Measurements from ENCODE around the gene SHKBP1. TPM values are rescaled to one million over a fixed set of nuclear protein-coding genes. Genes with fewer than 3 reads are reported as not detected.

SHKBP1 gene
- total and polyA plus RNA-seq, 9 of the 15 experiments (the other 6 are each of a cell fraction or from before 2014, with no cell fraction given), result 1.2 to 58.1 (median 22.3) TPM

DNA sequence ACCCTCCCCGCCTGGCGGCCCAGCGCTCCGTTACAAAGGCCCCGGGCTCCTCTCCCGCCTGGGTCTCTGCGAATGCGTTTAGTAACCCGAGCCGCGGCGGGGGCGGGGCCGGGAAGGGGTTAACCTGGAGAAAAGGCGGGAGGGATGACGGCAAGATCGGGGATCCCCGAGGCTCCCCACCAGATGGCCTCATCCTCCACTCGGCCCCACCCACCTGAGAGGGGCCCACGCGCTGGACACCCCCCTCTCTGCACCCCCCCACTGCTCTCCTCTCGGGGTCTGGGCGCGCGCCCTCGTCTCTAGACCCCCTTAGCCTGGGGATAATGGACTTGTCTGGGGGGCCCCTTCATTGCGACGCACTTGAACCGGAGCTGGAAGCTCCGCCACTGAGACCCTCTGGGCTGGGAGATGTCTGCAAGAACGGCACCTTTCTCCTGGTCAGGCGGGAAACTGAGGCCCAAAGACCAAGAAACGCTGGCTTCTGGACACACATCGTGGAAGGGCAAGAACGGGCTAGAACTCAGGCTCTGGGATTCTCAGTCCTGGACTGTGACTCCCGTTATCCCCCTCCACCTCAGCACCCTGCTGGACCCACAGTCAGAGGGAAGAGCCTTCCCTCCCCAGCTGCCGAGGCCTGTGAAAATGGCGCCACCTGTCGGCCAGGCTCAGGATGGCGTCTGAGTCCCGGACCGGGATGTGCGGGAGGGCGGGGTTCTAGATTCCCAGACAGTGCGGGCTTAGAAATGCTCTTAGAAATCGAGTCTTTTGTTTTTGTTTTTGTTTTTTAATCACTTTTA lies 21.6 kb downstream of the SHKBP1 start (continued):
- TF ChIP-seq, protein P1, sequence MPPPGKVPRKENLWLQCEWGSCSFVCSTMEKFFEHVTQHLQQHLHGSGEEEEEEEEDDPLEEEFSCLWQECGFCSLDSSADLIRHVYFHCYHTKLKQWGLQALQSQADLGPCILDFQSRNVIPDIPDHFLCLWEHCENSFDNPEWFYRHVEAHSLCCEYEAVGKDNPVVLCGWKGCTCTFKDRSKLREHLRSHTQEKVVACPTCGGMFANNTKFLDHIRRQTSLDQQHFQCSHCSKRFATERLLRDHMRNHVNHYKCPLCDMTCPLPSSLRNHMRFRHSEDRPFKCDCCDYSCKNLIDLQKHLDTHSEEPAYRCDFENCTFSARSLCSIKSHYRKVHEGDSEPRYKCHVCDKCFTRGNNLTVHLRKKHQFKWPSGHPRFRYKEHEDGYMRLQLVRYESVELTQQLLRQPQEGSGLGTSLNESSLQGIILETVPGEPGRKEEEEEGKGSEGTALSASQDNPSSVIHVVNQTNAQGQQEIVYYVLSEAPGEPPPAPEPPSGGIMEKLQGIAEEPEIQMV (tag; conservative IDR thresholded peaks at IDR 0.05; ENCODE audit: low read depth), result no peak
- TF ChIP-seq ASH1L (IDR thresholded peaks at IDR 0.05; ENCODE audit: borderline replicate concordance, low read depth, partially characterized antibody) (peak; percentile 78), ZNF224 (CRISPR knock-in tag; IDR thresholded peaks at IDR 0.05) (no peak), ZC3H8 (IDR thresholded peaks at IDR 0.05) (no peak), NFIX (CRISPR knock-in tag; IDR thresholded peaks at IDR 0.05; ENCODE audit: low read depth) (no peak), PHF21A (IDR thresholded peaks at IDR 0.05; ENCODE audit: borderline replicate concordance, low read depth) (peak; percentile 73; the same call in 1 of the 2 replicates), ZNF561 (CRISPR knock-in tag; conservative IDR thresholded peaks at IDR 0.05) (no peak), MCM5 (IDR thresholded peaks at IDR 0.05; ENCODE audit: low read depth) (no peak), MAFK (IDR thresholded peaks at IDR 0.05; ENCODE audit: low read length) (no peak), NR4A1 (CRISPR knock-in tag; IDR thresholded peaks at IDR 0.05) (no peak; the same call in 1 of the 2 replicates), NR4A1 (tag; IDR thresholded peaks at IDR 0.05) (no peak), EWSR1 (IDR thresholded peaks at IDR 0.05; ENCODE audit: borderline replicate concordance, low read depth, partially characterized antibody) (no peak)
- TF ChIP-seq, protein P2, sequence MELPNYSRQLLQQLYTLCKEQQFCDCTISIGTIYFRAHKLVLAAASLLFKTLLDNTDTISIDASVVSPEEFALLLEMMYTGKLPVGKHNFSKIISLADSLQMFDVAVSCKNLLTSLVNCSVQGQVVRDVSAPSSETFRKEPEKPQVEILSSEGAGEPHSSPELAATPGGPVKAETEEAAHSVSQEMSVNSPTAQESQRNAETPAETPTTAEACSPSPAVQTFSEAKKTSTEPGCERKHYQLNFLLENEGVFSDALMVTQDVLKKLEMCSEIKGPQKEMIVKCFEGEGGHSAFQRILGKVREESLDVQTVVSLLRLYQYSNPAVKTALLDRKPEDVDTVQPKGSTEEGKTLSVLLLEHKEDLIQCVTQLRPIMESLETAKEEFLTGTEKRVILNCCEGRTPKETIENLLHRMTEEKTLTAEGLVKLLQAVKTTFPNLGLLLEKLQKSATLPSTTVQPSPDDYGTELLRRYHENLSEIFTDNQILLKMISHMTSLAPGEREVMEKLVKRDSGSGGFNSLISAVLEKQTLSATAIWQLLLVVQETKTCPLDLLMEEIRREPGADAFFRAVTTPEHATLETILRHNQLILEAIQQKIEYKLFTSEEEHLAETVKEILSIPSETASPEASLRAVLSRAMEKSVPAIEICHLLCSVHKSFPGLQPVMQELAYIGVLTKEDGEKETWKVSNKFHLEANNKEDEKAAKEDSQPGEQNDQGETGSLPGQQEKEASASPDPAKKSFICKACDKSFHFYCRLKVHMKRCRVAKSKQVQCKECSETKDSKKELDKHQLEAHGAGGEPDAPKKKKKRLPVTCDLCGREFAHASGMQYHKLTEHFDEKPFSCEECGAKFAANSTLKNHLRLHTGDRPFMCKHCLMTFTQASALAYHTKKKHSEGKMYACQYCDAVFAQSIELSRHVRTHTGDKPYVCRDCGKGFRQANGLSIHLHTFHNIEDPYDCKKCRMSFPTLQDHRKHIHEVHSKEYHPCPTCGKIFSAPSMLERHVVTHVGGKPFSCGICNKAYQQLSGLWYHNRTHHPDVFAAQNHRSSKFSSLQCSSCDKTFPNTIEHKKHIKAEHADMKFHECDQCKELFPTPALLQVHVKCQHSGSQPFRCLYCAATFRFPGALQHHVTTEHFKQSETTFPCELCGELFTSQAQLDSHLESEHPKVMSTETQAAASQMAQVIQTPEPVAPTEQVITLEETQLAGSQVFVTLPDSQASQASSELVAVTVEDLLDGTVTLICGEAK (IDR thresholded peaks at IDR 0.05), result peak; percentile 67
- TF ChIP-seq, protein P2 (CRISPR knock-in tag; IDR thresholded peaks at IDR 0.05), result no peak

Measured in K562 (cell line).